Tibial nerve (tissue), 4 donors: ENCODE measurements around the gene ZNF665. TPM values are rescaled to one million over a fixed set of nuclear protein-coding genes. Genes with fewer than 3 reads are reported as not detected.
"Not testable (repeated sequence)": the region's sequence is repeated elsewhere in the genome, so short reads cannot be mapped to it uniquely, and the experiment has no call there.

Experiments
- DNase-seq, 2 donors: peaks; one replicate each; pipeline ENCODE4 v3.0.0-alpha.2; 2019; ENCODE audit warnings: low spot score in 2 of 2
- H3K27ac ChIP-seq, 4 donors: fragments of 200-600 bp; sonication (generic) in 3 of 4; one replicate each; pipeline ENCODE4 v1.5.1; 2017 to 2019; ENCODE audit warnings: mild to moderate bottlenecking in 1 of 4
- H3K27me3 ChIP-seq, 2 donors: fragments of 200-600 bp; sonication (generic) in 1 of 2; one replicate each; pipeline versions ENCODE4 v1.5.1 to v1.6.0; 2017 to 2019
- H3K36me3 ChIP-seq, 3 donors: fragments of 200-600 bp; sonication (generic); one replicate each; pipeline ENCODE4 v1.5.1; 2018 to 2019
- H3K4me1 ChIP-seq, 4 donors: fragments of 200-600 bp; sonication (generic) in 3 of 4; one replicate each; pipeline ENCODE4 v1.5.1; 2017 to 2019
- H3K4me3 ChIP-seq, 4 donors: fragments of 200-600 bp; sonication (generic) in 3 of 4; one replicate each; pipeline ENCODE4 v1.5.1; 2017 to 2019; ENCODE audit warnings: mild to moderate bottlenecking in 1 of 4, moderate library complexity in 1 of 4
- H3K9me3 ChIP-seq, 4 donors: fragments of 200-600 bp; sonication (generic) in 3 of 4; one replicate each; pipeline ENCODE4 v1.5.1; 2017 to 2019
- EP300 ChIP-seq, 2 donors: sonication (generic); formaldehyde crosslinking; IDR thresholded peaks; one replicate each; pipeline ENCODE4 v1.6.1; 2017; ENCODE audit warnings: antibody characterized with exemption in 2 of 2, mild to moderate bottlenecking in 1 of 2
- POLR2A ChIP-seq, 2 donors: fragments of 450-650 bp; IDR thresholded peaks; one replicate each; pipeline ENCODE4 v1.6.1; 2017; ENCODE audit warnings: antibody characterized with exemption in 2 of 2, mild to moderate bottlenecking in 2 of 2, moderate library complexity in 2 of 2
- WGBS, 2 donors: methylation state at CpG; one replicate each; pipeline ENCODE4 v1.1.5; 2018; 5-methylcytosine and 5-hydroxymethylcytosine counted together
- total RNA-seq, 4 donors: library from RNA; depleted of rRNA; stranded (reverse); fragments of >200 nt; gene quantifications; one replicate each; pipeline ENCODE4 v1.1.0, GENCODE V29; 2016
- TF ChIP-seq, protein P1 (sequence below), 5 experiments: fragments of 200-600 bp in 3 of 5; fragments of 450-650 bp in 2 of 5; sonication (generic) in 3 of 5; IDR thresholded peaks; one replicate each; pipeline ENCODE4 v1.5.1; 2016 to 2019; ENCODE audit warnings: antibody characterized with exemption in 5 of 5, mild to moderate bottlenecking in 3 of 5, moderate library complexity in 2 of 5

ZNF665 gene
- 10 to 100 TPM in 1 of 4 donors, 1 to 10 TPM in 3; 5.4 to 19.6 (median 6.1) TPM for total RNA-seq

DNA sequence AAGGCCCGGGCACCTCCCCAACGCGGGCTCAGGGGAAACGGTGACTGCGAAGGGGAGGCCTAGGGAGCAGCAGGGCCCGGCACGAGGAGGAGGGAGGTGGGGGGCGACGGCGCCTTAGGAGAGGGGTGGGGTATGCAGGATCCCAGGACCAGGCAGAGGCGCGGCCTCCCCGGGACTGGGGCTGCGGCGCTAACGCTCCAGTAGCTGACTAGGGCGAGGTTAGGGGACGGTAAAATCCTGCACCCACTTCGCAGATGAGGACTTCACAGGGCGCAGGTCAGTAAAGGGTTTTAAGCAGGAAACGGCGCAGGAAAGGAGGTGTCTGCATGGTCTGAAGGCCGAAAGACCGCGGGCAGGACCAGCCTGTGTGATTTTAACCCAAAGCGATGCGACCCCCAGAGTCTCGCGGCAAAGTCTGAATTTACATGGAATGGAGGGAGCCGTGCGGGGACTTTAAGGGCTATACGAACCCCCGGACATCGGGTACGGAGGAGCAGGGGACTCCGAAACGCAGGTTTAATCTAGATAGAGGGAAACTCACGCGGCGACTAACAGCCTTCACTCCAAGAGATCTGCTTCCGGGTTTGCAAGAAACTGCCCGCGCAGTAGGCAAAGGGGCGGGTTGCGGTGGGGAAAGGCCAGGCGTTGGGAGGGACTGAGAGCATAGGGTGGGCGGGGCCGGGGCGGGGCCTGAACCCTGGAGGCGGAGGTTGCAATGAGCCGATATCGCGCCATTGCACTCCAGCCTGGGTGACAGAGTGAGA, at the start of gene ZNF665:
ZNF665 (minus strand) TSS at position 588 of the 764 bp plus-strand sequence. CDS start 10,460 bp downstream, outside the sequence.
- peak within 1 kb of the TSS in 3 of 4 donors; percentile 83 to 95 (median 88) for H3K27ac ChIP-seq
- WGBS, 2 donors: 1% methylated on average over 50 to 52 of the region's 53 CpGs
- TF ChIP-seq, protein P1, sequence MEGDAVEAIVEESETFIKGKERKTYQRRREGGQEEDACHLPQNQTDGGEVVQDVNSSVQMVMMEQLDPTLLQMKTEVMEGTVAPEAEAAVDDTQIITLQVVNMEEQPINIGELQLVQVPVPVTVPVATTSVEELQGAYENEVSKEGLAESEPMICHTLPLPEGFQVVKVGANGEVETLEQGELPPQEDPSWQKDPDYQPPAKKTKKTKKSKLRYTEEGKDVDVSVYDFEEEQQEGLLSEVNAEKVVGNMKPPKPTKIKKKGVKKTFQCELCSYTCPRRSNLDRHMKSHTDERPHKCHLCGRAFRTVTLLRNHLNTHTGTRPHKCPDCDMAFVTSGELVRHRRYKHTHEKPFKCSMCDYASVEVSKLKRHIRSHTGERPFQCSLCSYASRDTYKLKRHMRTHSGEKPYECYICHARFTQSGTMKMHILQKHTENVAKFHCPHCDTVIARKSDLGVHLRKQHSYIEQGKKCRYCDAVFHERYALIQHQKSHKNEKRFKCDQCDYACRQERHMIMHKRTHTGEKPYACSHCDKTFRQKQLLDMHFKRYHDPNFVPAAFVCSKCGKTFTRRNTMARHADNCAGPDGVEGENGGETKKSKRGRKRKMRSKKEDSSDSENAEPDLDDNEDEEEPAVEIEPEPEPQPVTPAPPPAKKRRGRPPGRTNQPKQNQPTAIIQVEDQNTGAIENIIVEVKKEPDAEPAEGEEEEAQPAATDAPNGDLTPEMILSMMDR (IDR thresholded peaks at IDR 0.05): no peak
- TF ChIP-seq POLR2A (IDR thresholded peaks at IDR 0.05) (peak; percentile 41 to 49), EP300 (IDR thresholded peaks at IDR 0.05) (peak in 1 of 2 donors; percentile 81)
- H3K4me1 ChIP-seq: peaks cover 0 to 33% (median 2%) of the 10 kb centered on the region in 4 donors
- no peaks in the 10 kb centered on the region for H3K9me3 ChIP-seq
- H3K27me3 ChIP-seq: no peaks in the 10 kb centered on the region
- H3K4me3 ChIP-seq: peak within 1 kb of the TSS; percentile 36 to 80 (median 68)
- H3K36me3 ChIP-seq: peaks cover 0 to 19% (median 0%) of the 10 kb centered on the region in 3 donors
- DNase-seq: peak; percentile 67 to 83

DNA sequence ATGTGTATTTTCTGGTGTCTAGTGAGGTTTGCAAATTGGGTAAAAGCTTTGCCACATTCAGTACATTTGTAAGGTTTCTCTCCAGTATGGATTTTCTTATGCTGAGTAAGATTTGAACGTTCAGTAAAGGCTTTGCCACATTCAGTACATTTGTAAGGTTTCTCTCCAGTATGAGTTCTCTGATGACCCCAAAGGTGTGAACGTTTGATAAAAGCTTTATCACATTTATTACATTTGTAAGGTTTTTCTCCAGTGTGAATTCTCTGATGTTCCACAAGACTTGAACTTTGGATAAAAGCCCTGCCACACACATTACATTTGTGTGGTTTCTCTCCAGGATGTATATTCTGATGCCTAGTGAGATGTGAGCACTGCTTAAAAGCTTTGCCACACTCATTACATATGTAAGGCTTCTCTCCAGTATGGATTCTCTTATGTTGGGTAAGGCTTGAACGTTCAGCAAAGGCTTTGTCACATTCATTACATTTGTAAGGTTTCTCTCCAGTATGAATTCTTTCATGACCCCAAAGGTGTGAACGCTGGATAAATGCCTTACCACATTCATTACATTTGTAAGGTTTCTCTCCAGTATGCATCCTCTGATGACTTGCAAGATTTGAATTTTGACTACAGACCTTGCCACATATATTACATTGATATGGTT, 44.1 kb upstream of the ZNF665 start:
- Histone ChIP-seq H3K4me1 (no peaks in the 10 kb centered on the region), H3K27ac (no peak overlapping the region), H3K9me3 (peaks cover 5 to 100% (median 51%) of the 10 kb centered on the region in 4 donors), H3K36me3 (peaks cover 0 to 89% (median 15%) of the 10 kb centered on the region in 3 donors), H3K4me3 (no peak overlapping the region), H3K27me3 (no peaks in the 10 kb centered on the region)
- DNase-seq: no peak
- 92 to 95% methylated on average over 4 of the region's 4 CpGs for WGBS, 2 donors
- TF ChIP-seq, protein P1 (IDR thresholded peaks at IDR 0.05): no peak
- TF ChIP-seq POLR2A (IDR thresholded peaks at IDR 0.05): no peak
- no peak for TF ChIP-seq EP300 (IDR thresholded peaks at IDR 0.05)

DNA sequence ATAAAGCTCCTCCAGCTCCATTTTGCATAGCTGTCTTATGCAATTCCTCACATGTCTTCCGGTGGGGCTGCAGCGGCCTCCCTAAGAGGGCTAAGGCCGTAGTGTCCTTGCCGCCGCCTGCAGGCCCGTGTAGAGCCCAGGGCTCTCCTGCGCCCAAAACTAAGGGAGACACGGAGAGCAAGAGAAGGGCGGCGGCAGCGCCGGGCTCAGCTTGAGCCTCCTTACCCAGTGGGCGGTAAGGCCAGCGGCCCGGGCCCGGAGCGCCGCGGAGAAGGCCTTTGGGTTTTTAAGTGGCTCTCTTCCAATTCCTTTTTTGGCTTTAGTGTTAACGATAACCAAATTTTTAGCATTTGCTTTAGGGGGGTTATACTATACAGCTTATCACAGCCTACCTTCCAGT, 31.4 kb upstream of the ZNF665 start:
- Histone ChIP-seq H3K4me1 (no peaks in the 10 kb centered on the region), H3K36me3 (peaks cover 0 to 20% (median 0%) of the 10 kb centered on the region in 3 donors), H3K9me3 (peaks cover 0 to 95% (median 32%) of the 10 kb centered on the region in 4 donors), H3K4me3 (no peak overlapping the region), H3K27ac (no peak overlapping the region), H3K27me3 (no peaks in the 10 kb centered on the region)
- WGBS, 2 donors: 91 to 95% methylated on average over 19 to 20 of the region's 20 CpGs
- DNase-seq: no peak
- TF ChIP-seq, protein P1 (IDR thresholded peaks at IDR 0.05): no peak
- TF ChIP-seq POLR2A (IDR thresholded peaks at IDR 0.05): no peak
- TF ChIP-seq EP300 (IDR thresholded peaks at IDR 0.05): no peak

DNA sequence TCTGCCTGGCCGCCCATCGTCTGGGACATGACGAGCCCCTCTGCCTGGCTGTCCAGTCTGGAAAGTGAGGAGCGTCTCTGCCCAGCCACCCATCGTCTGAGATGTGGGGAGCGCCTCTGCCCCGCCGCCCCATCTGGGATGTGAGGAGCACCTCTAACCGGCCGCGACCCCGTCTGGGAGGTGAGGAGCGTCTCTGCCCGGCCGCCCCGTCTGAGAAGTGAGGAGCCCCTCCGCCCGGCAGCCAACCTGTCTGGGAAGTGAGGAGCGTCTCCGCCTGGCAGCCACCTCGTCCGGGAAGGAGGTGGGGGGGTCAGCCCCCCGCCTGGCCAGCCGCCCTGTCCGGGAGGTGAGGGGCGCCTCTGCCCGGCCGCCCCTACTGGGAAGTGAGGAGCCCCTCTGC, 29.6 kb upstream of the ZNF665 start:
- not testable (repeated sequence) for H3K4me3 ChIP-seq, H3K27ac ChIP-seq, DNase-seq, H3K27me3 ChIP-seq, H3K4me1 ChIP-seq
- WGBS, 2 donors: no CpG with 5 or more reads among the region's 28 CpGs
- Histone ChIP-seq H3K36me3 (peaks cover 0 to 29% (median 0%) of the 10 kb centered on the region in 3 donors), H3K9me3 (peaks cover 0 to 95% (median 30%) of the 10 kb centered on the region in 4 donors)

DNA sequence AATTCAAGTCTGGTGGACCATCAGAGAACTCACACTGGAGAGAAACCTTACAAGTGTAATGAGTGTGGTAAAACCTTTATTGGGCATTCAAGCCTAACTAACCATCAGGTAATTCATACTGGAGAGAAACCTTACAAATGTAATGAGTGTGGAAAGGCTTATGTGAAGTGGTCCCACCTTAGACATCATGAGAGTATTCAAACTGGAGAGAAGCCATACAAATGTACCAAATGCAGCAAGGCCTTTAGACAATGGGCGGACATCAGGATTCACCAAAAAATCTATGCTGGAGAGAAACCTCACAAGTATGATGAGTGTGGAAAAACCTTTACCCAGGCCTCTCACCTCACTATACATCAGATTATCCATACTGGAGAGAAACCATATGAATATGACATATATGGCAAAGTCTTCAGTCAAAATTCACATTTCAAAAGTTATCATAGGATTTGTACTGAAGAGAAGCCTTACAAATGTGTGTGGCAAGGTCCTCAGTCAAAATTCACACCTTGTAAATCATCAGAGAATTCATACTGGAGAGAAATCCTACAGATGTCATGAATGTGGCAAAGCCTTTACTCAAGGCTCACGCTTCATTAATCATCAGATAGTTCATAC, 19.7 kb upstream of the ZNF665 start:
- no peak overlapping the region for H3K27ac ChIP-seq
- TF ChIP-seq, protein P1 (IDR thresholded peaks at IDR 0.05): no peak
- TF ChIP-seq POLR2A (IDR thresholded peaks at IDR 0.05) (no peak), EP300 (IDR thresholded peaks at IDR 0.05) (no peak)
- H3K4me3 ChIP-seq: no peak overlapping the region
- H3K27me3 ChIP-seq: no peaks in the 10 kb centered on the region
- WGBS, 2 donors: 96 to 98% methylated on average over 2 of the region's 2 CpGs
- no peaks in the 10 kb centered on the region for H3K4me1 ChIP-seq
- peaks cover 0 to 83% (median 33%) of the 10 kb centered on the region in 3 donors for H3K36me3 ChIP-seq
- DNase-seq: no peak
- H3K9me3 ChIP-seq: peaks cover 6 to 100% (median 71%) of the 10 kb centered on the region in 4 donors

DNA sequence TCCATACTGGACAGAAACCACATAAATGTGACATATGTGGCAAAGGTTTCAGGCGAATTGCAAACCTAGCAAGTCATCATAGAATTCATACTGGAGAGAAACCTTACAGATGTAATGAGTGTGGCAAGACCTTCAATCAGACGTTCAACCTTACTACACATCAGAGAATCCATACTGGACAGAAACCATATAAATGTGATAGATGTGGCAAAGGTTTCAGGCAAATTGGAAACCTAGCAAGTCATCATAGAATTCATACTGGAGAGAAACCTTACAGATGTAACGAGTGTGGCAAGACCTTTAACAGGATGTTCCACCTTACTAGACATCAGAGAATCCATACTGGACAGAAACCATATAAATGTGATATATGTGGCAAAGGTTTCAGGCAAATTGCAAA, 18.4 kb upstream of the ZNF665 start:
- H3K9me3 ChIP-seq: peaks cover 6 to 100% (median 71%) of the 10 kb centered on the region in 4 donors
- H3K27ac ChIP-seq, H3K27me3 ChIP-seq, H3K4me3 ChIP-seq, H3K4me1 ChIP-seq, DNase-seq: not testable (repeated sequence)
- WGBS, 2 donors: 85 to 88% methylated on average over 3 of the region's 3 CpGs
- peaks cover 0 to 87% (median 34%) of the 10 kb centered on the region in 3 donors for H3K36me3 ChIP-seq
